Left ventricle myocardium inferior (tissue), 1 donor: ENCODE results near the gene PDZD2. TPM values are rescaled to one million over a fixed set of nuclear protein-coding genes. Genes with fewer than 3 reads are reported as not detected.

Experiments
- DNase-seq: peaks from one replicate; pipeline ENCODE4 v3.0.0-alpha.2; 2020
- H3K27ac ChIP-seq: fragments of 200-600 bp; replicated peaks from 2 replicates; pipeline ENCODE4 v1.8.0; 2021
- H3K27me3 ChIP-seq: fragments of 200-600 bp; 2 replicates; pipeline ENCODE4 v1.8.0; 2021; ENCODE audit warnings: low read depth
- H3K36me3 ChIP-seq: fragments of 200-600 bp; 2 replicates; pipeline ENCODE4 v1.8.0; 2021
- H3K4me1 ChIP-seq: fragments of 200-600 bp; 2 replicates; pipeline ENCODE4 v1.8.0; 2021
- H3K4me3 ChIP-seq: fragments of 200-600 bp; 2 replicates; pipeline ENCODE4 v1.8.0; 2021; ENCODE audit warnings: mild to moderate bottlenecking, moderate library complexity
- H3K9me3 ChIP-seq: fragments of 200-600 bp; replicated peaks from 2 replicates; pipeline ENCODE4 v1.8.0; 2021
- CTCF ChIP-seq: fragments of 200-600 bp; IDR thresholded peaks from 2 replicates; pipeline ENCODE4 v1.8.0; 2021; ENCODE audit warnings: antibody characterized with exemption, mild to moderate bottlenecking, borderline replicate concordance
- intact Hi-C: fragments of 100-400 bp; cut with micrococcal nuclease; formaldehyde crosslinking; loops from one replicate; pipeline ENCODE4 v1.11.0; 2022
- total RNA-seq: library from RNA; stranded (reverse); fragmentation: NEBNext Ultra II Directional; extraction: Animal tissue kit (Norgen Biotek cat#: 25700); gene quantifications from one replicate; pipeline ENCODE4 v1.2.1, GENCODE V29; 2021
- donor health status: DM: no; HTN: yes; CAD: no; lungs with severe emphysema.

Gene PDZD2
- total RNA-seq, 1 donor from 2014 or later, result 120 TPM

GRCh38 chr5:31936683-31937082 is 297.8 kb downstream of the PDZD2 start:
- Histone ChIP-seq H3K36me3 (no peaks in the 10 kb centered on the region), H3K27me3 (no peaks in the 10 kb centered on the region), H3K4me1 (peaks cover 62% of the 10 kb centered on the region), H3K9me3 (no peaks in the 10 kb centered on the region), H3K27ac (peak overlapping the region; percentile 32), H3K4me3 (peak overlapping the region; percentile 14)
- no peak for DNase-seq
- intact Hi-C loops, result no loop called here
- TF ChIP-seq CTCF, result no peak

- H3K36me3 ChIP-seq, result no peaks in the 10 kb centered on the region
- H3K27ac ChIP-seq, result peak overlapping the region; percentile 32
- H3K4me3 ChIP-seq, result peak overlapping the region; percentile 14
- intact Hi-C loops, result no loop called here
- peaks cover 65% of the 10 kb centered on the region for H3K4me1 ChIP-seq
- no peaks in the 10 kb centered on the region for H3K9me3 ChIP-seq
- H3K27me3 ChIP-seq, result no peaks in the 10 kb centered on the region
- no peak for DNase-seq
- TF ChIP-seq CTCF, result no peak
Observed at GRCh38 chr5:31937226-31937625, 298.3 kb downstream of the PDZD2 start.

DNA sequence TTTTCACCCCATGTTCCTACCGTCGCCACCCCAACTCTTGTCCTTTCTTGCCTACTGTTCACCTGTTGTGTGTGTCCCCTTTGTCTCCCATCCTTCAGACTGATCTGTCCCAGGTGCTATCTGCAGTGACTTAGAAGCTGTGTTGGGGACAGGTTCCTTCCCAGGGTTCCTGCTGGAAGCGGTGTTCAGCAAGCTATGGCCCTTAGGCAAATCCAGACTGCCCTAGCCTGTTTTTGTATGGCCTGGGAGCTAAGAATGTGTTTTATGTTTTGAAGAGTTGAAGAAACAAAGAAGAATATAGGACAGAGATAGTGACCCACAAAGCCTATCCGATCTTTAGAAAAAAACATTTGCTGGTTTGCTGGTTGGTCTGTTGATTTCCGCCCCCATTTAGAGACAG is 298.8 kb downstream of the PDZD2 start:
- Histone ChIP-seq H3K4me1 (peaks cover 65% of the 10 kb centered on the region), H3K4me3 (no peak overlapping the region), H3K36me3 (no peaks in the 10 kb centered on the region), H3K27ac (no peak overlapping the region), H3K27me3 (no peaks in the 10 kb centered on the region), H3K9me3 (no peaks in the 10 kb centered on the region)
- intact Hi-C loops, result no loop called here
- no peak for DNase-seq
- TF ChIP-seq CTCF, result no peak

GRCh38 chr5:31939151-31939550 is 300.2 kb downstream of the PDZD2 start:
- no peaks in the 10 kb centered on the region for H3K9me3 ChIP-seq
- intact Hi-C loops, result no loop called here
- peaks cover 69% of the 10 kb centered on the region for H3K4me1 ChIP-seq
- no peak overlapping the region for H3K4me3 ChIP-seq
- H3K27me3 ChIP-seq, result no peaks in the 10 kb centered on the region
- no peak for TF ChIP-seq CTCF
- DNase-seq, result no peak
- H3K36me3 ChIP-seq, result no peaks in the 10 kb centered on the region
- H3K27ac ChIP-seq, result no peak overlapping the region

DNA sequence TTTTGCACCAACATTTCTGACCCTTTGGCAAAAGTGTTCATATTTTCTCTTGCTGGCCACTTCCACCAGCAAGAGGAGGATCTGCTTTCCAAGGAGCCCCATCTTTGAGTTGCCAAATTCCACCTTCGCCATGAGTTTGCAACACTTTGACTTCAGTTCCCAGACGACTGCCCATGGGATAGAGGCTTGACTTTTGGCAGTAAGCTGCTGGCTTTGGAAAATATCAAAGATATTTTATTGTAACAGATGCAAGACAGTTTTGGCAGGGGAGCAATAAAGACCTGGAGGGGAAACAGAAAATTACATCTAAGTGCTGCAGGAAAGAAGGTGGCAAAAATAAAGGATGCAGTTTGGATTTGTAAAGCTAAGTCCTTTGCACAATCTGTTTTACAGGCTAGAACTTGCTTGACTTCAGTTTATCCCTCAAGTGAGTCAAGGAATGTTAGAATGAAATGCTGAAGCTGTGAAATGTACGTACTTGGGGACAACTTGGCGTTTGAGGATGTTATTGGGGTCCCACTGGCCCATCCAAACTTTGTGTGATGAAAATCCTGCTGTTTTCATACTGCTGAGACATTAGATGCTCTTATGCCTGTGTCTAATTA is 302.3 kb downstream of the PDZD2 start:
- no peak for DNase-seq
- no peak for TF ChIP-seq CTCF
- Histone ChIP-seq H3K27ac (no peak overlapping the region), H3K4me3 (no peak overlapping the region), H3K9me3 (no peaks in the 10 kb centered on the region), H3K27me3 (no peaks in the 10 kb centered on the region), H3K36me3 (no peaks in the 10 kb centered on the region), H3K4me1 (peaks cover 70% of the 10 kb centered on the region)
- intact Hi-C loops, result no loop called here
